GM21717 (cell line): ENCODE measurements around the gene CLK1.
"Not testable (repeated sequence)": the region's sequence is repeated elsewhere in the genome, so short reads cannot be mapped to it uniquely, and the experiment has no call there.

Experiments used
- ATAC-seq: cut with Tn5 transposase; IDR thresholded peaks from one replicate; pipeline ENCODE4 v1.9.1; 2021; ENCODE audit warnings: mild to moderate bottlenecking, moderate library complexity; ENCODE audit not compliant: unreplicated experiment

CLK1 gene

GRCh38 chr2:200851398-200852248 lies 12.8 kb downstream of the CLK1 start:
- no peak for ATAC-seq

GRCh38 chr2:200850512-200851256 lies 13.8 kb downstream of the CLK1 start:
- ATAC-seq = no peak

GRCh38 chr2:200847939-200848338 lies 16.5 kb downstream of the CLK1 start:
- no peak for ATAC-seq

- ATAC-seq = no peak
Observed at GRCh38 chr2:200847269-200847668, 17.2 kb downstream of the CLK1 start.

- no peak for ATAC-seq
Observed at GRCh38 chr2:200845669-200846325, 18.7 kb downstream of the CLK1 start.

- no peak for ATAC-seq
Observed at GRCh38 chr2:200845194-200845593, 19.3 kb downstream of the CLK1 start.

- no peak for ATAC-seq
Observed at GRCh38 chr2:200843993-200844948, 20.2 kb downstream of the CLK1 start.

- no peak for ATAC-seq
Observed at GRCh38 chr2:200839513-200839912, 24.9 kb downstream of the CLK1 start.

- no peak for ATAC-seq
Observed at GRCh38 chr2:200834701-200835100, 29.8 kb downstream of the CLK1 start.

- ATAC-seq = no peak
Observed at GRCh38 chr2:200829258-200829655, 35.2 kb downstream of the CLK1 start.

GRCh38 chr2:200828572-200829257 lies 35.7 kb downstream of the CLK1 start:
- ATAC-seq = no peak

- no peak for ATAC-seq
Observed at GRCh38 chr2:200828104-200828503, 36.4 kb downstream of the CLK1 start.

- ATAC-seq = no peak
Observed at GRCh38 chr2:200821686-200822245, 42.7 kb downstream of the CLK1 start.

- ATAC-seq = no peak
Observed at GRCh38 chr2:200820573-200821234, 43.8 kb downstream of the CLK1 start.

GRCh38 chr2:200818732-200819131 lies 45.7 kb downstream of the CLK1 start:
- not testable (repeated sequence) for ATAC-seq

- no peak for ATAC-seq
Observed at GRCh38 chr2:200814917-200815316, 49.5 kb downstream of the CLK1 start.

- peak; percentile 21 for ATAC-seq
Observed at GRCh38 chr2:200814276-200814815, 50.1 kb downstream of the CLK1 start.

GRCh38 chr2:200812122-200813022 lies 52.1 kb downstream of the CLK1 start:
- ATAC-seq = peak; percentile 40
